ENCODE data around the gene CCDC138.

Gene CCDC138

GRCh38 chr2:108923736-108924579, 137.4 kb downstream of the CCDC138 start:
- H3K9me3 ChIP-seq (ENCODE audit: control insufficient read depth, low read length): no peaks in the 10 kb centered on the region
- H3K4me1 ChIP-seq (ENCODE audit: control insufficient read depth, insufficient read depth, low read length): peaks cover 9% of the 10 kb centered on the region
- H3K4me3 ChIP-seq (ENCODE audit: low read length): no peak overlapping the region
- no peaks in the 10 kb centered on the region for H3K27me3 ChIP-seq (ENCODE audit: control insufficient read depth, insufficient read depth, low read length)
- H3K36me3 ChIP-seq (ENCODE audit: control insufficient read depth, insufficient read depth, low read length): no peaks in the 10 kb centered on the region
- H3K9ac ChIP-seq (ENCODE audit: low read length): no peak overlapping the region

GRCh38 chr2:108924580-108925251, 138.1 kb downstream of the CCDC138 start:
- H3K27me3 ChIP-seq (ENCODE audit: control insufficient read depth, insufficient read depth, low read length): no peaks in the 10 kb centered on the region
- H3K36me3 ChIP-seq (ENCODE audit: control insufficient read depth, insufficient read depth, low read length): no peaks in the 10 kb centered on the region
- H3K4me3 ChIP-seq (ENCODE audit: low read length): no peak overlapping the region
- H3K9ac ChIP-seq (ENCODE audit: low read length): no peak overlapping the region
- no peaks in the 10 kb centered on the region for H3K9me3 ChIP-seq (ENCODE audit: control insufficient read depth, low read length)
- peaks cover 9% of the 10 kb centered on the region for H3K4me1 ChIP-seq (ENCODE audit: control insufficient read depth, insufficient read depth, low read length)

DNA sequence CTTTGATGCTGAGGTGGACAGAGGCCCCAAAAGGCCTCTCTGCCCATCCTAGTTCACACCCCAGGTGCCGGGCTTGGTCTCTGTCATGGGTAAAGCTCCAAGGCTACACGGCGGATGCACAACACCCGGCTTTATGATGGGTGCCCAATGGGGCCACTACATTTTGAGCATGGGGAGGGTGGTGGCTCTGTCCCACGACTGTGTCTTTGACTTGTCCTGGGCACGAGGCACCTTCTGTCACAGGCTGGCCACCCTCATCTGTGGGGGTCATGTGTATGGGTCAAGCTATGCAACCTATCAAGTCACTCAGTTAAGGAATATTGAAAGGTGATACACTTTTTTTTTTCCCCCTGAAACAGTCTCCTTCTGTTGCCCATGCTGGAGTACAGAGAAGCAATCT, 138.7 kb downstream of the CCDC138 start:
- Histone ChIP-seq H3K9ac (ENCODE audit: low read length) (no peak overlapping the region), H3K4me3 (ENCODE audit: low read length) (no peak overlapping the region), H3K36me3 (ENCODE audit: control insufficient read depth, insufficient read depth, low read length) (no peaks in the 10 kb centered on the region), H3K4me1 (ENCODE audit: control insufficient read depth, insufficient read depth, low read length) (peaks cover 9% of the 10 kb centered on the region), H3K27me3 (ENCODE audit: control insufficient read depth, insufficient read depth, low read length) (no peaks in the 10 kb centered on the region), H3K9me3 (ENCODE audit: control insufficient read depth, low read length) (no peaks in the 10 kb centered on the region)

DNA sequence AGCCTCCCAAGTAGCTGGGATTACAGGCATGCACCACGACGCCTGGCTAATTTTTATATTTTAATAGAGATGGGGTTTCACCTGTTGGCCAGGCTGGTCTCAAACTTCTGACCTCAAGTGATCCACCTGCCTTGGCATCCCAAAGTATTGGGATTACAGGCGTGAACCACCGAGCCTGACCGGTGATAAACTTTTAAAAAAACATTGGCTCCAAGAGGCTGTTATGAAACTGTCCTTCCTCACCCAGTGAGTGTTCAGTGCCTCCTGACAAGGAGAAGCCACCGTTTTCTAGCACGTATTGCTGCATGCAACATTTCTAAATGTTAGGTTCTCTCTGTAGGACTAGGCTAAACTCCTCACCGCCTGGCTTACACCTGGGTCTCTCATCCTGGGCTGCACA, 139.2 kb downstream of the CCDC138 start:
- Histone ChIP-seq H3K27me3 (ENCODE audit: control insufficient read depth, insufficient read depth, low read length) (no peaks in the 10 kb centered on the region), H3K4me1 (ENCODE audit: control insufficient read depth, insufficient read depth, low read length) (peaks cover 9% of the 10 kb centered on the region), H3K36me3 (ENCODE audit: control insufficient read depth, insufficient read depth, low read length) (no peaks in the 10 kb centered on the region), H3K9me3 (ENCODE audit: control insufficient read depth, low read length) (no peaks in the 10 kb centered on the region), H3K9ac (ENCODE audit: low read length) (no peak overlapping the region), H3K4me3 (ENCODE audit: low read length) (no peak overlapping the region)
